ENCODE results near the gene FAM171A1. TPM values are rescaled to one million over a fixed set of nuclear protein-coding genes. Genes with fewer than 3 reads are reported as not detected.
"Not testable (repeated sequence)": the region's sequence is repeated elsewhere in the genome, so short reads cannot be mapped to it uniquely, and the experiment has no call there.

Gene FAM171A1
- total and polyA plus RNA-seq, 2 donors (not counting 1 experiment from before 2014, with no cell fraction given) = 8.8 to 10.3 TPM

- Histone ChIP-seq H4K20me1 (ENCODE audit: control insufficient read depth, extremely low read depth, insufficient read depth, low read length) (no peaks in the 10 kb centered on the region), H3K4me3 (replicated peaks in 1 of 4; ENCODE audit: control extremely low read depth in 1 of 4, insufficient read depth in 1 of 4, low read depth in 3 of 4, low read length in 4 of 4) (no peak overlapping the region), H3K27ac (ENCODE audit: insufficient read depth, low read length) (no peak overlapping the region), H3K4me1 (ENCODE audit: control insufficient read depth, extremely low read depth, insufficient read depth, low read length) (no peaks in the 10 kb centered on the region), H3K4me2 (ENCODE audit: extremely low read depth, insufficient read depth, low read length) (no peak overlapping the region), H3K36me3 (ENCODE audit: control insufficient read depth, insufficient read depth, low read length) (no peaks in the 10 kb centered on the region), H3K9ac (ENCODE audit: insufficient read depth, low read length) (no peak overlapping the region), H3K27me3 (ENCODE audit: control insufficient read depth, insufficient read depth, low read length) (no peaks in the 10 kb centered on the region), H3K9me3 (ENCODE audit: control insufficient read depth, insufficient read depth, low read depth, low read length) (no peaks in the 10 kb centered on the region), H3K79me2 (ENCODE audit: control insufficient read depth, insufficient read depth, low read length) (no peaks in the 10 kb centered on the region), H2AFZ (ENCODE audit: low read length) (no peak overlapping the region)
- TF ChIP-seq CTCF (conservative IDR thresholded peaks at IDR 0.05 in 1 of 2, IDR thresholded peaks at IDR 0.05 in 1 of 2; ENCODE audit: low read depth in 1 of 2, low read length in 2 of 2) = no peak
- TF ChIP-seq EZH2 (IDR thresholded peaks at IDR 0.05; ENCODE audit: low read length, missing control alignments) = no peak
- DNase-seq (ENCODE audit: low read depth in 2 of 2) = no peak
These were observed 37.5 kb upstream of the FAM171A1 start for GRCh38 chr10:15408557-15408956.

- no peaks in the 10 kb centered on the region for H3K36me3 ChIP-seq (ENCODE audit: control insufficient read depth, insufficient read depth, low read length)
- DNase-seq (ENCODE audit: low read depth in 2 of 2) = no peak
- no peaks in the 10 kb centered on the region for H3K4me1 ChIP-seq (ENCODE audit: control insufficient read depth, extremely low read depth, insufficient read depth, low read length)
- TF ChIP-seq CTCF (conservative IDR thresholded peaks at IDR 0.05 in 1 of 2, IDR thresholded peaks at IDR 0.05 in 1 of 2; ENCODE audit: low read depth in 1 of 2, low read length in 2 of 2) = no peak
- no peak for TF ChIP-seq EZH2 (IDR thresholded peaks at IDR 0.05; ENCODE audit: low read length, missing control alignments)
- no peaks in the 10 kb centered on the region for H4K20me1 ChIP-seq (ENCODE audit: control insufficient read depth, extremely low read depth, insufficient read depth, low read length)
- H3K27me3 ChIP-seq (ENCODE audit: control insufficient read depth, insufficient read depth, low read length) = no peaks in the 10 kb centered on the region
- no peaks in the 10 kb centered on the region for H3K9me3 ChIP-seq (ENCODE audit: control insufficient read depth, insufficient read depth, low read depth, low read length)
- H3K4me3 ChIP-seq (replicated peaks in 1 of 4; ENCODE audit: control extremely low read depth in 1 of 4, insufficient read depth in 1 of 4, low read depth in 3 of 4, low read length in 4 of 4) = no peak overlapping the region
- H3K4me2 ChIP-seq (ENCODE audit: extremely low read depth, insufficient read depth, low read length) = no peak overlapping the region
- H3K27ac ChIP-seq (ENCODE audit: insufficient read depth, low read length) = no peak overlapping the region
- no peaks in the 10 kb centered on the region for H3K79me2 ChIP-seq (ENCODE audit: control insufficient read depth, insufficient read depth, low read length)
- H3K9ac ChIP-seq (ENCODE audit: insufficient read depth, low read length) = no peak overlapping the region
- H2AFZ ChIP-seq (ENCODE audit: low read length) = no peak overlapping the region
These were observed 34.2 kb upstream of the FAM171A1 start for GRCh38 chr10:15405319-15405718.

- Histone ChIP-seq H3K79me2 (ENCODE audit: control insufficient read depth, insufficient read depth, low read length) (no peaks in the 10 kb centered on the region), H3K9me3 (ENCODE audit: control insufficient read depth, insufficient read depth, low read depth, low read length) (no peaks in the 10 kb centered on the region), H4K20me1 (ENCODE audit: control insufficient read depth, extremely low read depth, insufficient read depth, low read length) (no peaks in the 10 kb centered on the region), H2AFZ (ENCODE audit: low read length) (no peak overlapping the region), H3K9ac (ENCODE audit: insufficient read depth, low read length) (no peak overlapping the region), H3K4me2 (ENCODE audit: extremely low read depth, insufficient read depth, low read length) (no peak overlapping the region), H3K27me3 (ENCODE audit: control insufficient read depth, insufficient read depth, low read length) (peaks cover 3% of the 10 kb centered on the region), H3K27ac (ENCODE audit: insufficient read depth, low read length) (no peak overlapping the region), H3K36me3 (ENCODE audit: control insufficient read depth, insufficient read depth, low read length) (no peaks in the 10 kb centered on the region), H3K4me1 (ENCODE audit: control insufficient read depth, extremely low read depth, insufficient read depth, low read length) (no peaks in the 10 kb centered on the region), H3K4me3 (replicated peaks in 1 of 4; ENCODE audit: control extremely low read depth in 1 of 4, insufficient read depth in 1 of 4, low read depth in 3 of 4, low read length in 4 of 4) (no peak overlapping the region)
- TF ChIP-seq EZH2 (IDR thresholded peaks at IDR 0.05; ENCODE audit: low read length, missing control alignments) (no peak), CTCF (conservative IDR thresholded peaks at IDR 0.05 in 1 of 2, IDR thresholded peaks at IDR 0.05 in 1 of 2; ENCODE audit: low read depth in 1 of 2, low read length in 2 of 2) (no peak)
- no peak for DNase-seq (ENCODE audit: low read depth in 2 of 2)
These were observed 30.3 kb upstream of the FAM171A1 start for GRCh38 chr10:15401382-15401781.

- not testable (repeated sequence) for H3K27me3 ChIP-seq (ENCODE audit: control insufficient read depth, insufficient read depth, low read length); H3K27ac ChIP-seq (ENCODE audit: insufficient read depth, low read length); H4K20me1 ChIP-seq (ENCODE audit: control insufficient read depth, extremely low read depth, insufficient read depth, low read length); H3K4me1 ChIP-seq (ENCODE audit: control insufficient read depth, extremely low read depth, insufficient read depth, low read length); DNase-seq (ENCODE audit: low read depth in 2 of 2); H3K4me3 ChIP-seq (replicated peaks in 1 of 4; ENCODE audit: control extremely low read depth in 1 of 4, insufficient read depth in 1 of 4, low read depth in 3 of 4, low read length in 4 of 4); H3K36me3 ChIP-seq (ENCODE audit: control insufficient read depth, insufficient read depth, low read length); H3K9ac ChIP-seq (ENCODE audit: insufficient read depth, low read length); H2AFZ ChIP-seq (ENCODE audit: low read length); H3K4me2 ChIP-seq (ENCODE audit: extremely low read depth, insufficient read depth, low read length); H3K79me2 ChIP-seq (ENCODE audit: control insufficient read depth, insufficient read depth, low read length); H3K9me3 ChIP-seq (ENCODE audit: control insufficient read depth, insufficient read depth, low read depth, low read length)
These were observed 29.4 kb upstream of the FAM171A1 start for GRCh38 chr10:15400461-15400860.

All from fibroblast of lung (primary cell).